Measurements from ENCODE around the gene TFR2.
A peak's percentile ranks its signal among the peaks of the same experiment; 100 is the strongest.

TFR2 gene

GRCh38 chr7:100582041-100582579, 59.2 kb downstream of the TFR2 start:
- Histone ChIP-seq H3K9me2 (replicated peaks; ENCODE audit: low read depth, low read length) (no peaks in the 10 kb centered on the region), H3K27me3 (ENCODE audit: insufficient read depth, low read length, poor library complexity, severe bottlenecking) (no peaks in the 10 kb centered on the region), H3K79me2 (ENCODE audit: insufficient read depth, low read length) (peaks cover 58% of the 10 kb centered on the region), H3K36me3 (ENCODE audit: insufficient read depth, low read length) (peaks cover 50% of the 10 kb centered on the region; the same call in 1 of the 2 replicates), H2AFZ (ENCODE audit: low read length) (no peak overlapping the region), H3F3A (ENCODE audit: low read depth) (peaks cover 8% of the 10 kb centered on the region; the same call in 1 of the 2 replicates), H3K9ac (ENCODE audit: low read depth, low read length, poor library complexity, severe bottlenecking) (peak overlapping the region; percentile 96), H4K20me1 (ENCODE audit: insufficient read depth, low read length, poor library complexity, severe bottlenecking) (peaks cover 45% of the 10 kb centered on the region), H3K4me3 (ENCODE audit: low read length, poor library complexity, severe bottlenecking) (peak overlapping the region; percentile 97), H3K4me1 (ENCODE audit: insufficient read depth, low read length, poor library complexity, severe bottlenecking) (peaks cover 19% of the 10 kb centered on the region), H3K9me3 (ENCODE audit: insufficient read depth, low read depth, low read length) (no peaks in the 10 kb centered on the region), H3K4me2 (ENCODE audit: low read depth, low read length, poor library complexity, severe bottlenecking) (peak overlapping the region; percentile 99)
- TF ChIP-seq EZH2phosphoT487 (IDR thresholded peaks at IDR 0.05; ENCODE audit: borderline replicate concordance) (no peak), CTCF (conservative IDR thresholded peaks at IDR 0.05; ENCODE audit: low read length) (no peak)

- Histone ChIP-seq H3K36me3 (ENCODE audit: insufficient read depth, low read length) (peaks cover 64% of the 10 kb centered on the region; the same call in 1 of the 2 replicates), H3K27me3 (ENCODE audit: insufficient read depth, low read length, poor library complexity, severe bottlenecking) (no peaks in the 10 kb centered on the region), H3K79me2 (ENCODE audit: insufficient read depth, low read length) (peaks cover 56% of the 10 kb centered on the region), H4K20me1 (ENCODE audit: insufficient read depth, low read length, poor library complexity, severe bottlenecking) (peaks cover 43% of the 10 kb centered on the region), H3K4me1 (ENCODE audit: insufficient read depth, low read length, poor library complexity, severe bottlenecking) (peaks cover 16% of the 10 kb centered on the region), H3K4me2 (ENCODE audit: low read depth, low read length, poor library complexity, severe bottlenecking) (no peak overlapping the region), H3K9ac (ENCODE audit: low read depth, low read length, poor library complexity, severe bottlenecking) (no peak overlapping the region), H3F3A (ENCODE audit: low read depth) (peaks cover 8% of the 10 kb centered on the region; the same call in 1 of the 2 replicates), H3K9me2 (replicated peaks; ENCODE audit: low read depth, low read length) (no peaks in the 10 kb centered on the region), H2AFZ (ENCODE audit: low read length) (no peak overlapping the region), H3K9me3 (ENCODE audit: insufficient read depth, low read depth, low read length) (no peaks in the 10 kb centered on the region), H3K4me3 (ENCODE audit: low read length, poor library complexity, severe bottlenecking) (no peak overlapping the region)
- TF ChIP-seq EZH2phosphoT487 (IDR thresholded peaks at IDR 0.05; ENCODE audit: borderline replicate concordance) (no peak), CTCF (conservative IDR thresholded peaks at IDR 0.05; ENCODE audit: low read length) (no peak)
These were observed 60.7 kb downstream of the TFR2 start for GRCh38 chr7:100580466-100581283.

- H3K4me2 ChIP-seq (ENCODE audit: low read depth, low read length, poor library complexity, severe bottlenecking), result no peak overlapping the region
- H3K9me2 ChIP-seq (replicated peaks; ENCODE audit: low read depth, low read length), result no peaks in the 10 kb centered on the region
- no peak overlapping the region for H3K4me3 ChIP-seq (ENCODE audit: low read length, poor library complexity, severe bottlenecking)
- no peak overlapping the region for H2AFZ ChIP-seq (ENCODE audit: low read length)
- no peak for TF ChIP-seq CTCF (conservative IDR thresholded peaks at IDR 0.05; ENCODE audit: low read length)
- no peak for TF ChIP-seq EZH2phosphoT487 (IDR thresholded peaks at IDR 0.05; ENCODE audit: borderline replicate concordance)
- peaks cover 15% of the 10 kb centered on the region for H3K4me1 ChIP-seq (ENCODE audit: insufficient read depth, low read length, poor library complexity, severe bottlenecking)
- H3K9ac ChIP-seq (ENCODE audit: low read depth, low read length, poor library complexity, severe bottlenecking), result no peak overlapping the region
- peaks cover 36% of the 10 kb centered on the region for H3K79me2 ChIP-seq (ENCODE audit: insufficient read depth, low read length)
- no peaks in the 10 kb centered on the region for H3K27me3 ChIP-seq (ENCODE audit: insufficient read depth, low read length, poor library complexity, severe bottlenecking)
- H3F3A ChIP-seq (ENCODE audit: low read depth), result peaks cover 7% of the 10 kb centered on the region; the same call in 1 of the 2 replicates
- peaks cover 27% of the 10 kb centered on the region for H4K20me1 ChIP-seq (ENCODE audit: insufficient read depth, low read length, poor library complexity, severe bottlenecking)
- peaks cover 74% of the 10 kb centered on the region; the same call in 1 of the 2 replicates for H3K36me3 ChIP-seq (ENCODE audit: insufficient read depth, low read length)
- no peaks in the 10 kb centered on the region for H3K9me3 ChIP-seq (ENCODE audit: insufficient read depth, low read depth, low read length)
These were observed 62.8 kb downstream of the TFR2 start for GRCh38 chr7:100578246-100579183.
